Measurements from ENCODE around the gene PERM1. TPM values are rescaled to one million over a fixed set of nuclear protein-coding genes. Genes with fewer than 3 reads are reported as not detected.

PERM1 gene, protein sequence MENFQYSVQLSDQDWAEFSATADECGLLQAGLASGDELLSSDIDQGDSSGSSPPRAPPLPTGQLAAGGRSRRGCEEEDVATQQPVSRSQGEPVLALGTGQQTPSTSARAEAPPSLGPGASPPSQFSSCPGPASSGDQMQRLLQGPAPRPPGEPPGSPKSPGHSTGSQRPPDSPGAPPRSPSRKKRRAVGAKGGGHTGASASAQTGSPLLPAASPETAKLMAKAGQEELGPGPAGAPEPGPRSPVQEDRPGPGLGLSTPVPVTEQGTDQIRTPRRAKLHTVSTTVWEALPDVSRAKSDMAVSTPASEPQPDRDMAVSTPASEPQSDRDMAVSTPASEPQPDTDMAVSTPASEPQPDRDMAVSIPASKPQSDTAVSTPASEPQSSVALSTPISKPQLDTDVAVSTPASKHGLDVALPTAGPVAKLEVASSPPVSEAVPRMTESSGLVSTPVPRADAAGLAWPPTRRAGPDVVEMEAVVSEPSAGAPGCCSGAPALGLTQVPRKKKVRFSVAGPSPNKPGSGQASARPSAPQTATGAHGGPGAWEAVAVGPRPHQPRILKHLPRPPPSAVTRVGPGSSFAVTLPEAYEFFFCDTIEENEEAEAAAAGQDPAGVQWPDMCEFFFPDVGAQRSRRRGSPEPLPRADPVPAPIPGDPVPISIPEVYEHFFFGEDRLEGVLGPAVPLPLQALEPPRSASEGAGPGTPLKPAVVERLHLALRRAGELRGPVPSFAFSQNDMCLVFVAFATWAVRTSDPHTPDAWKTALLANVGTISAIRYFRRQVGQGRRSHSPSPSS
- not detected in 2 replicates for total RNA-seq

DNA sequence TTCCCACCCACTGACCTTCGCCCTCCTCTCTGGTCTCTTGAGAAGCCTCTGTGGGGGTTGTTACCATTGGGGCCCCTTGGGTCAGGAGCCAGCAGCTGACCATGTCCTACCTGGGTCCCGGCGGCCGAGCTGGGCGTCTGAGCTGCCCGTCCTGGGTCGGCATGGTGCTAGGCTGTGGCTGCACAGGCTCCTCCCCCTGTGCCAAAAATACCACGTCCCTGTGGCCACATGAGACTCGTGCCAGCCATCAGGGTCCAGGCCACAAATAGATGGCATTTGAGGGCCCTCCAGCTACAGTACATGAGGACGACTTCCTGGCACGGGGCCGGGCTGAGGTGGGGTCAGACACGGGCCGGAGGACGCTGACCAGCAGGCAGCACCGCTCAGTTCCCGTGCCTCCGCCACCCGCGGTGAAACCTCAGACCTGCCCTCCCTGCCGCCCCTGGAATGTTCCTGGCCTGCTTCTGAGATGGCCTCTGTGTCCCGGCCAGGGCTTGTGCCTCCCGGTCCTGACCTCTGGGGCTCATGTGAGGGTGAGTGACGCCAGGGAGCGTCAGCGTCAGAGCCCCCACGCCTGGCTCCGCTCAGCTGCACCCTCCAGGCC lies at the start of gene PERM1:
PERM1 (minus strand) TSS at position 139 of the 604 bp plus-strand sequence. CDS start 1,064 bp downstream, outside the sequence.

GRCh38 chr1:1020000-1020404 lies 38.1 kb upstream of the PERM1 start, which contains the start of gene AGRN:
AGRN (plus strand) TSS chr1:1020120; CDS start chr1:1020173, 53 bp downstream.

DNA sequence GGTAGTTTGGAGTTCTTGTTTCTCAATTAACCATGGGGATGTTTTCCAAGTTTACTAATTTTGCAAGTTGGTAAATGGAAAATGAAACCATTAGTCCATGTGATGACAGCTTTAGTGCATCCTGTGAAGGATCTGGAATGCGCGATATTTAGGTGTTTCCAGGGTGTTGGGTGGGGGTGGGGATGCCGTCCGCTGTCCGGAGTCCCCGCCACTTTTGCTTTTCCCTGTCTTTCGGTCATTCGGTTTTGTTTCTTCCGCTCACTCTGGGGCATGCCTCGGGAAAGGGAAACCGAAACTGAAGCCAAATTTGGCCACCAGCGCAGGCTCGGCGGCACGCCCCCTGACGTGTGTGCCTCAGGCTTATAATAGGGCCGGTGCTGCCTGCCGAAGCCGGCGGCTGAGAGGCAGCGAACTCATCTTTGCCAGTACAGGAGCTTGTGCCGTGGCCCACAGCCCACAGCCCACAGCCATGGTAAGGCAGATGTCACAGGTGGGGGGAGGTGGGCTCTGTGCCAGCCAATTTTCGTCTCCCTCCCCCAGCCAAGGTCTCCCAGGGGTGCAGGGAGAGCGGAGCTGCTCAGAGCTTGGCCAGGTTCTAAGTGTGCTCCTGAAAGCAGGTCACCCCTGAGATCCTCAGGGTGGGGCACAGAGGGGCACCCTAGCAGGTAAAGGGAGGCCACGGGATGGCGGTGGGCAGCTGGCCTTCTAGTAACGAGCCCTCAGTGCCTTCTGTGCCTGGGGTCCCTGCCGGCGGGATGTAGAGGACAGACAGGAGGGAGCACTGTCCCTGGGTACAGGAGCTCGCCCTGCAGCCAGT lies 31.4 kb upstream of the PERM1 start, which contains the start of gene ISG15:
ISG15 (plus strand) TSS at position 393 of the 817 bp plus-strand sequence; CDS start at position 470, 77 bp downstream.

DNA sequence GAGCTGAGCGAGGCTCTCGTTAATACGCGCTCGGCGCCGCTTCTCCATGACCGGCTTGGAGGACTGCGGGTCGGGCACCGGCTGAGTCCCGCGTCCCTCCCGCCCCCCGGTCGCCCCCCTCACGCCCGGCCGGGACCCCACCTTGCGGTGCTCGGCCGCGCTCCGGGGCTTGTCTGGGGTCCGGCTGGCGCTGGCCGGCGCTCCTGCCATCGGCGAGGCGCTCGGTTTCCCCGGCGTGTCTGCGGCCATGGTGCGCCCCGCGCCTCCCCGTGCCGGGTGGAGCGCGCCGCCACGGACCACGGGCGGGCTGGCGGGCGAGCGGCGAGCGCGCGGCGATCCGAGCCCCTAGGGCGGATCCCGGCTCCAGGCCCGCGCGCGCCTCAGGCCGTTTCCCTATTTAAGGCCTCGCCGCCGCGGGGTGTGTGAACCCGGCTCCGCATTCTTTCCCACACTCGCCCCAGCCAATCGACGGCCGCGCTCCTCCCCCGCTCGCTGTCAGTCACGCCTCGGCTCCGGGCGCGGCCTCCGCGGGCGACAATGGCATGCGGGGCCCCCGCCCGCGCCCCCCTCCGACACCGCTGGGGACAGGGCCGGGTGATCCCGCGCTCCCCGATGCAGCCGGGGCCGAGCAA lies 17.9 kb upstream of the PERM1 start, which contains the start of gene HES4:
HES4 (minus strand) TSS at position 373 of the 632 bp plus-strand sequence; CDS start at position 249, 124 bp downstream.

DNA sequence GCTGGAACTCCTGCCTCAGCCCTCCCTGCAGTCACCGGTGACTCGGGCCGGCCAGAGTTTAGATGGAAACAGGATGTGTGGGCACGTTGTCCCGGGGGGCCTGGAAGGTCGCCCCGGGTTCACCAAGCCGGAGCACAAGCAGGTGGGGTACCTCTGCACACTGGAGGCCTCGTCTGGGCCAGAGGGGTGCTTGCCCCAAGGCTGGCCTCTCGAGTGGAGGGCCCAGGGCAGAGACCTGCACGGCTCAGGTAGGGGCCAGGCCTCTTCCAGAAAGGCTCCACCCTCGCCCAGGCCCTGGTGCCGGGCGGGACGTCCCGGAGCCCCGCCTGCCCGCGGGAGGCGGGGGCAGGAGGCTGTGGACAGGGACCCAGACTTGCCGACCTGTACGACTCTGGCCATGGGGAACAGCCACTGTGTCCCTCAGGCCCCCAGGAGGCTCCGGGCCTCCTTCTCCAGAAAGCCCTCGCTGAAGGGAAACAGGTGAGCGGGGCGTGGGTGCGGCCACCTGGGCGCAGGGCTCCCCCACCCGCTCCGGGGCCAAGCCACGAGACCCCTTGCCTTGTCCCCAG lies 15.7 kb downstream of the PERM1 start, which contains the start of gene PLEKHN1:
PLEKHN1 (plus strand) TSS at position 348 of the 569 bp plus-strand sequence; CDS start at position 398, 50 bp downstream.

GRCh38 chr1:960363-961131 lies 21.3 kb downstream of the PERM1 start, which contains the start of gene KLHL17:
KLHL17 (plus strand) TSS chr1:960584; CDS start chr1:960694, 110 bp downstream.

DNA sequence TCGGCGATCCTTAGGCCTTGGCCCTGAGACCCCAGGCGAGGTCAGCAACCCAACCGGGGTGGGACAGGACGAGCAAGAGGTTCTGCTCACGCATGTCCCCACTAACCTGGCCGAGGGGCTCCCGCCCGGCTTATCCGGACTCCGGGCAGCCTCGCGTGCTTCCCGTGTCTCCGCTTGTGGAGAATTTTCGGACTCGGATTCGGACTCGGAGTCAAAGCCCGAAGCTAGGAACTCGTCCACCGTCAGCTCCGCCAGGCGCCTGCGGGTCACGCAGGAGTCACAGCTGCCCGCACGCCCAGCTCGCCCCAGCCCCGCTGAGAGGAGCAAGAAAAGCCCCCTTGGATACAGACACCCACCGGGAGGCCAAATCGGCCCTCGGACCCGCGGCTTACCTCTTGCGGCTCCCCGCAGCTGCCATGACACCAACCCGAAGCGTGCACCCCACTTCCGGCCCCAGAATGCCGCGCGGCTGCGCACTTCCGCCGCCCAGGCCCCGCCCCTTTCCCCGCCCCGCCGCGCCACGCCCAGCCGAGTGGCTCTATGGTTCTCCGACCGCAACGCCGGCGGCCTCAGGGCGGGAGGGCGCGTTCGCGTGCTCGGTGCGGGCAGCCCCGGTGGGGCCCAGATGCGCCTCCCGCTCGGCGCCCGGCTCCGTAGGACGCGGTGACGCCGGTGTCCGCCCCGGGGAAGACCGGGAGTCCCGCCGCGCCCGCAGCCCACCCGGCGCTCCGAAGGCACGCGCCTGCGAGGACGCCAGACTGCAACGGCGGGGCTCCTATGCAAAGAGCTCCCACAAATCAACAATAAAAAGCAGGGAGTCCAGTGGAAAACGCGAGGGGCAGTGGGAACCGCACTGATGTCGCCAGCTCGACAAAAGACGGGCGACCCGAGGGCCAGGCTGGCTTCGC lies 22.8 kb downstream of the PERM1 start, which contains the start of gene NOC2L:
NOC2L (minus strand) TSS at position 434 of the 908 bp plus-strand sequence; CDS start at position 418, 16 bp downstream.

Other genes starting within 250 kb of the PERM1 start
- 30.3 and 46.1 TPM in 2 replicates for gene SAMD11, start 58.2 kb downstream of the PERM1 start, total RNA-seq
- 69.9 and 96.8 TPM in 2 replicates for gene NOC2L, start 22.8 kb downstream of the PERM1 start, total RNA-seq
- gene KLHL17, start 21.5 kb downstream of the PERM1 start, total RNA-seq, result 4.4 and 28.1 TPM in 2 replicates
- 1.4 TPM in 1 of 2 replicates, not detected in the other for gene PLEKHN1, start 15.6 kb downstream of the PERM1 start, total RNA-seq
- 11.4 and 13.4 TPM in 2 replicates for gene HES4, start 18.0 kb upstream of the PERM1 start, total RNA-seq
- gene ISG15, start 31.4 kb upstream of the PERM1 start, total RNA-seq, result 31.4 and 283 TPM in 2 replicates
- gene AGRN, start 38.0 kb upstream of the PERM1 start, total RNA-seq, result 96.1 and 101 TPM in 2 replicates
- not detected in 2 replicates for gene RNF223, start 92.2 kb upstream of the PERM1 start, total RNA-seq
- 14.1 and 14.8 TPM in 2 replicates for gene C1orf159, start 134.0 kb upstream of the PERM1 start, total RNA-seq
- not detected in 2 replicates for gene TTLL10, start 191.8 kb upstream of the PERM1 start, total RNA-seq
- gene TNFRSF18, start 224.5 kb upstream of the PERM1 start, total RNA-seq, result 0.08 and 2.1 TPM in 2 replicates
- 2.3 TPM in 1 of 2 replicates, not detected in the other for gene TNFRSF4, start 232.1 kb upstream of the PERM1 start, total RNA-seq
- gene SDF4, start 249.9 kb upstream of the PERM1 start, total RNA-seq, result 198 and 213 TPM in 2 replicates

Measured in epithelial cell of alveolus of lung (primary cell).